ENCODE measurements around the gene SHQ1. TPM values are rescaled to one million over a fixed set of nuclear protein-coding genes. Genes with fewer than 3 reads are reported as not detected.
"Not testable (repeated sequence)": the region's sequence is repeated elsewhere in the genome, so short reads cannot be mapped to it uniquely, and the experiment has no call there.

Gene SHQ1
- total RNA-seq, 1 donor from 2014 or later = 15.9 TPM

DNA sequence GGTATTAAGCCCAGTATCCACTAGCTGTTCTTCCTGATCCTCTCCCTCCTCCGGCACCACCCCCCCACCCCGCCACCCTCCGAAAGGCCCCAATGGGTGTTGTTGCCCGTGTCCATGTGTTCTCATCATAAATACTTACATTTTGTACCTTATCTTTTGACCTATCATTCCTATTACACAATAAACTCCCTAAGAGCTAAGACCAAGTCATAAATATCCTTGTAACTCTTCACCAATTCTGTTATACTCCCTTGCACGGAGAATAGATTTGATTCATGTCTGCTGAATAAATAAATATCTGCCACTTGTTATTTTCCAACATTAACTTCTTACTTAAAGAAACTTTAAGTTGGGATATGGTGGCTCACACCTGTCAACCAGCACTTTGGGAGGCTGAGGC is 43.9 kb downstream of the SHQ1 start:
- FAIRE-seq (no peak), DNase-seq (ENCODE audit: low spot score in 2 of 2) (no peak)

DNA sequence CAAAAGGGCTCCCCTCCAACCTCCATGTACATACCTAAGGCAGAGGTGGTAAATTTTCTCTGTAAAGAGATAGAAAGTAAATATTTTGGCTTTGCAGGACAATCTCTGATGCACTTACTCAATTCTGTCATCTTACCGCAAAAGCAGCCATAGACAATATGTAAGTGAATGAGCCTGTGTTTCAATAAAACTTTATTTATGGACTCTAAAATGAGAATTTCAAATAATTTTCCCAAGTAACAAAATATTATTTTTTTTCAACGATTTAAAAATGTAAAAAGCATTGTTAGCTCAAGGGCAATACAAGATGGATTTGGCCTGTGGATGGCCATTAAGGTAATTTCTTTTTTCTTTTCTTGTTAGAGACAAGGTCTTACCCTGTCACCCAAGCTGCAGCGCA is 44.7 kb downstream of the SHQ1 start:
- DNase-seq (ENCODE audit: low spot score in 2 of 2) (no peak), FAIRE-seq (no peak)

DNA sequence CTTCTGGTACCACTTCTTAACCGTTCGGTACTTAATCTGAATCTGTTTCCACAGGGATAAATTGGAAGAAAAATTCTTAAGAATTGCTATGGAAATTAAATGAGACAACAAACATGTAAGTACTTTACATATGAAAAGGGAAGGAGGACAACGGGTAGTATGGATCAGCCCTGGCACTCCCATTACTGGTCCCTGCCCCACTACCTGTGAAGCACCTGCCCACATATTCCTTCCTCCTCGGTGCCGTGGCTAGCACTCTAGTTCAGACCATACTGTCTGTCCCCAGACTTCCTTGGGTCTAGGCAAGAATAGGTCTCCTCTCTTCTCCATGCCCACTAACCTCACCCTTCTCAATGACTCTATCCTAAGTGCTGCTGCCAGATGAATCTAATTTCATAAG is 46.2 kb downstream of the SHQ1 start:
- FAIRE-seq = no peak
- no peak for DNase-seq (ENCODE audit: low spot score in 2 of 2)

DNA sequence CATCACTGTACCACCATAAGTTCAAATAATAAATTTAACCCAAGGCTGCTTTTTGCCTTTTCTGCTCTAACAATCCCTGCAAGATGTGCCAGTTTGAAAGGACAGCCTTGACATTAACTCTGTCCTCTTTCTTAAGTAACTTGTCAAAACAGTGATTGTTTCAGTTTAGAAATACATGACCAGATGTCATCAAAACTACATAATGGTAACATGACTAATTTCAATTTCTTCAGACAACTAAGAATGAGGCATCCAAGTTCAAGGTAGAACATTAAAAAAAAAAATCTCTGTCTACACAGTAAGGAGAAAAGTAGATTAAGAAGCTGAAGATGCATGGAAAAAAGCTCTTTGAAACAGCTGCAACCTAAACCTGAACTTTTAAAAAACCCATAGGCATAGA is 47.4 kb downstream of the SHQ1 start:
- DNase-seq (ENCODE audit: low spot score in 2 of 2) = no peak
- no peak for FAIRE-seq

DNA sequence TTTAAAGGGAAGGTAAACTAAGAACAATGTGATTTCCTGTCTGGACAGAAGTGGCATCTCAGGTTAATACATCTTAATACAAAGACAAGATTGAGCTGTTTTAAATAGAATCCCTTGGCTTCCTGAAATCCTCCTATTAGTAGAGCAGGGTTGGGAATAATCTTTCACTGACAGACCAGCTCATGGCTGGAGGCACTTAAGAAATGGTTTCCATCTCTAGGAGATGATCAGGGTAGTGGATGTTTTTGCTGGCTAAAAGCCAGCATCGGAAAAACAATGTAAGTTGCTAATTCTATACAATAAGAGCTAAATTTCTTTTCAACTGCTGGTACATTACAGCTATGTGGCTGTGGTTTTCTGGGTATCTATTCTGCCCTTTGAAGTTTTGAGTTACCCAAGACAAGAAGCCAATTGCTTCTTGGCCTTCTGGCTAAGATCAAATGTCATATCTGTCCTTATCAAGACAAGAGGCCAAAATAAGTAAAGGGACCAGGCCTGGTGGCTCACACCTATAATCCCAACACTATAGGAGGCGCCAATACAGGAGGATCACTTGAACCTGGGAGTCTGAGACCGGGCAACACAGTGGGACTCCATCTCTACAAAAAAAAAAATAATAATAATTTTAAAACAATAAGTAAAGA is 49.6 kb downstream of the SHQ1 start:
- DNase-seq (ENCODE audit: low spot score in 2 of 2) = no peak

DNA sequence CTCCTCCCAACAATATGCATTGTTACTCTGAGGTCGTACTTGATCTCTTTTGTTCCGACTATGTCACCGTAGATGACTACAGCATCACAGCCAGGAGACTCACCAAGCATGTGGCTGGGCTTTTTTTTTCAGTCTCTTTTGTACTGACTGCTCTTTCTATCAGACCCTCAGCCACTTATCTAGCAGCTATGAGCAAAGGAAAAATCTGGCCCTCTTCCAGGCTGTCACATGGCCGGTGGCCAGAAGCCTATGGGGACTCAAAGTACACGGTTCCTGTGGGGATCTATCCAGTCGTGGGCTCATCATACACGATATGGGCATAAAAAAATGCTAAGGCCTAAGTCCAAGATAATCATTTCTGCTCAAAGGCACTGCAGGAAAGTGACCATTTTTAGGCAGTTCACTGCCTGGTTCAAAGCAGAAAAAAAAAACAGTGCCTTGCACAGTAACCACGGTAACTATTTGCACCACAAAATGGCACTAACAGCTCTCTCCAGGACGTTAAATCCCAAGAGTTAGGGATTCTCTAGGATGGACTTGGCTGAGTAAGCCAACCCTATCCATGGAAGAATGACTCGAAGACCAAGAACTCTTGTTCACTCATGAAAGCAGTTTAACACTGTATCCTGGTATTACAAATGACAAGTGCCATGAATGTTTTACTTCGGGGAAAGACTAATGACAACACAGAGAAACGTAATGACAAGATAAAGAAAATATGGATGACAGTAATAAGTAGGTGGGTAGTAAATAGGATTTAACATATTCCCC is 50.3 kb downstream of the SHQ1 start:
- no peak for DNase-seq (ENCODE audit: low spot score in 2 of 2)
- no peak for FAIRE-seq

More for the DNA sequence above, 49.6 kb downstream of the SHQ1 start:
- no peak for FAIRE-seq

DNA sequence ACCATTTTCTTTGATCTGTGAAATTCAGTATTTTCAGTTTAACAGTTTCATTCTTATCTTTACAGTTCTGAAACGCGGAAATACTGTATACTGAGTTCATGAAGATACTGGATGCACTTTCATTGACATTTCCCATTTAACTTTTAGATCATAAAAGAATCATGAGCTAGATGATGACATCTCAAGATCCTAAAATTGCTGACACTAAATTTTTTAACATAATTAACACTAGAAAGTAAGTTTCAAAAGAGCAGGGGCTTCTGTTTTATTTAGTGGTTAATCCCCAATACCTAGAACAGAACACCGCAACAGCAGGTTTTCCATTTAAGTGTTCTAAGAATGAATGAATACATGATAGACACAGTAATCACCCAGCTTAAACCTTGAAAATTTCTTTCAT is 54.2 kb downstream of the SHQ1 start:
- FAIRE-seq = no peak

DNA sequence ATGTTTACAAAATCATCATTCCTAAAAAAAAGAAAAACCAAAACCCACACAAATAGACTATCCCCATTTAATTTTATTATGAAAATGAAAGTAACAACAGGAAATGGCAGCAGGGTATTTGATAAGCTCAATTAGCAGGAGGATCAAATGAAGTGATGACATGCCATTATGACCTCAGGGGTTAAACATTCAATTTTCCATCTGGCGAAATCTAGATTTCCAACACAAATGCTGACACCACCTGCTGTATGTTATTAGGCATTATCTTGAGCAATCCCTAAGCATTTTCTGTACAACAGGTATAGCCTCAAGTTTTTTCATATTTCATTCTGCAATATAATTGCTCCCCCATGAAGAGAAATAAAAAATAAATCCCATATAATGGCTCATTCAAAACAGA is 57.1 kb downstream of the SHQ1 start:
- FAIRE-seq (no peak), DNase-seq (ENCODE audit: low spot score in 2 of 2) (no peak)

More for the DNA sequence above, 54.2 kb downstream of the SHQ1 start:
- no peak for DNase-seq (ENCODE audit: low spot score in 2 of 2)

DNA sequence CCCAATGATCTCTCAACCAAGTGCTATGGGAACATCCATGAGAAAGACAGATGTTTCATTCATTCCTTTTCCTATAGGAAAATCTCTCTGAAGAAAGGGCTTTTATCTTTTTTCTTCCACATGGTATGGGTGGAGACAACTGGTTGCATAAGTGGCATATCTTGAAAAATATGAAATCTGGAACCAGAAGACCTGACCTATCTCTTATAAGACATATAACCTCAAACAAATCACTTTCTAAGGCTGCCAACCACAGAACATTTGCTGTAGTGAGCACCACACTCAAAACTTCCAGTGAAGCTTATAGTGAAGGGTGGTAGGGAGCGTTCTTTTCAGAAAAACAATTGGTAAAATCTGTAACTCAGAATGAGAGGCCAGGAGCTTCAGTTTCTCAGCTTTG is 58.5 kb downstream of the SHQ1 start:
- no peak for FAIRE-seq

DNA sequence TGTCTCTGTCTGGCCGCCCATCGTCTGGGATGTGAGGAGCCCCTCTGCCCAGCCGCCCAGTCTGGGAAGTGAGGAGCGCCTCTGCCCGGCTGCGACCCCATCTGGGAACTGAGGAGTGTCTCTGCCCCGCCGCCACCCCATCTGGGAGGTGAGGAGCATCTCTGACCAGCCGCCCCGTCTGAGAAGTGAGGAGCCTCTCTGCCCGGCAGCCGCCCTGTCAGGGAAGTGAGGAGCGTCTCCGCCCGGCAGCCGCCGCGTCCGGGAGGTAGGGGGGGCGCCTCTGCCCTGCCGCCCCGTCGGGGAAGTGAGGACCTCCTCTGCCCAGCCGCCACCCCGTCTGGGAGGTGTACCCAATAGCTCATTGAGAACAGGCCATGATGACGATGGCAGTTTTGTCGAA is 60.0 kb downstream of the SHQ1 start:
- not testable (repeated sequence) for FAIRE-seq; DNase-seq (ENCODE audit: low spot score in 2 of 2)

More for the DNA sequence above, 58.5 kb downstream of the SHQ1 start:
- no peak for DNase-seq (ENCODE audit: low spot score in 2 of 2)

DNA sequence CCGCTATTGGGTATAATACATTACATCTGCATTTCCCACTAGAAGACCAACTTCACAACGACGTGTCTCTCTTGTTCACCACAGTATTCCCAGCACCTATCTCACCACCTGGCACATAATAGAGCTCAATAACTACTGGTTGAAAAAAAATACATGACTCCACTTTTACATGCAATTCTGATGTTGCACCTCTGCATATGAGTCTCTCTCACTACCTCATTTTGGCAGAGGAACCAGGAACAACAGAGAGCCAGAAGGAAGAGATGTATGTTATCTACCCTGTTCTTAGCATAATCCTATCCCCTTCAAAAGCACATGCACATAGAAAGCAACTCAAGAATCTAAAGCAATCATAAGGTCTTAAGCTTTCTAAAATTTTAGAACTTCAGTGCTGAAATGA is 61.6 kb downstream of the SHQ1 start:
- FAIRE-seq = no peak
- DNase-seq (ENCODE audit: low spot score in 2 of 2) = no peak

DNA sequence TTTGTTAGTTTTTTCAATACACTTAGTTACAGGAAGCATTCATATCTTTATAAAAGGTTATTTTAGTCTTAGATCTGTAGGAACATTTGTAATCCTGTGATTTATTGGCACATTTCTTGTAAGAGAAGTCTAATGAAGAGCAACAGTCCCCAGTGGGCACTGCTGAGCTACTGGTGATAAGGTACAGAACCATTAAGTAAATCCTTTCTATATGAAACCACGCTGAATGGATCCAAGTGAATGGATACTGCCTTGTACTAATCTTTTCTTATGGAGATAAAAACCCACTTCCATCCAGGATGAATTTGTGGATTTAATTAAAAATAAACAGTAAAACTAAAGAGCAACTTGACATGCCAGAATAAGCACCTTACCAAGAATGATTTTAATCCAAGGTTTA is 64.0 kb downstream of the SHQ1 start:
- FAIRE-seq (no peak), DNase-seq (ENCODE audit: low spot score in 2 of 2) (no peak)

DNA sequence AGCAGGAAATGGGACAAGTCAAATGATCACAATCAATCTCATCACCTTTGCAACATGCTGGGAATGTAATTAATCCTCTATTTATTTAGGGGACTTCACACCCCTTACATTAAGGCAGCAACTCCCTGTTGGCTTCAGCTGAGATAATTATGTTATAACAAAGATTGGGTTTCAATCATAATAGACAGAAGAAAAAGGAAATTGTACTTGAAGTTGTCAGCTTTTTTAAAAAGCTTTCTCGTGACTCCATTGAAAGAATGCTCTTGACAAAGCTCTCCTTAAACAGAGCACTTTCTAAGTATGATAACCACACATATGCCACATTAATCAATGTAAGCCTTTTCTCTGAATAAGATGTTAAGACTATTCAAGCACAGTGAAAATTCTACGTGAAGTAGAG is 65.7 kb downstream of the SHQ1 start:
- no peak for DNase-seq (ENCODE audit: low spot score in 2 of 2)
- FAIRE-seq = no peak

DNA sequence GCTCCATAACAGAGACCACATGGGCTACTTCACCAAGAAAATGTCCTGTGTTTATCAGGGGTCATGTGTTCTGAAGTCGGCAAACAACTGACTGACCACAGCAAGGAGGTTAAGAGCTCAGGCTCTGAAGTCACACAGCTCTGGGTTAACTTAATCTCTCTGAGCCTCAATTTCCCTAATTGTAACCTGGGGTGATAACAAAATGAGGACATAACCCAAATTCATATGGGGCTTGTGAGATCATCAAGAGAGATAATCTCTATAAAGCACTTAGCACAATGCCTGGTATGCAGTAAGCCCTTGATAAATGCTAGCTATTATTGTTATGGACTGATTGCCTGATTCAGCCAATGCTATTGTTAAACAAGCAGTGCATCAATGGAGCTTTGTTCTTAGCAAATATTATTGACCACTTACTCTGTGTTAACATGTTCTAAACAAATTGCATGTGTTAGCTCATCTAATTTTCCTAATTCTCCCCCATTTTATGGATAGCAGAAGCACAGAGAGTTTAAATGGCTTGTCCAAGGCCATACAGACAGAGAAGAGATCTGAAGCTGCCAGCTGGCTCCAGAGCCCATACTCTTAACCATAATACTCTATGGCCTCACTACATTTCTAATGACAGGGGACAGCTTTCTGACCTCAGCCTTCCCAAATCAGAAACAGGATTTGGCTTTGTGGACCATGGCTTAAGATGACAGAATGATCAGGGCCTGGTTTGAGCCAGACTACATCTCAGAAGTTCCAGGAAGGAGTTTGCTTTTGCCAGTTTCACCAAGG is 78.3 kb downstream of the SHQ1 start:
- DNase-seq (ENCODE audit: low spot score in 2 of 2) (no peak), FAIRE-seq (no peak)

DNA sequence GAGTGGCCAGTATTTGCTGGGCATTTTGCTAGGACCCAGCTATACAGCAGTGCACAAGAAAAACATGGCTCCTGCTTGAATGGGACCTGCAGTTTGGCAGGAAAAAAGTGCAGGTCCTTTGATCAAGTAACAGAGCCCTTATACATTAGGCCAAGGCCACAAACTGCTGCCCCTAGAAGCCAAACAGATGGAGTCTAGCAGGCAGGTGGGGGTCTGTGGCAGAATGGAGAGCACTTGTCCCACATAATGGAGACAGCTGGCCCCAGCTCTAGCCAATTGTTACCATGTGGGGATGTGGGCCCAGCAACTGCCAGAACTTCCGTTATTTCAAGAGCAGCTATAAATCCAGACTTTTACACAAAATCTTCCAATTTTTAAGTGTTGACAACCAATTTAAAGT is 79.3 kb downstream of the SHQ1 start:
- FAIRE-seq = no peak
- no peak for DNase-seq (ENCODE audit: low spot score in 2 of 2)

DNA sequence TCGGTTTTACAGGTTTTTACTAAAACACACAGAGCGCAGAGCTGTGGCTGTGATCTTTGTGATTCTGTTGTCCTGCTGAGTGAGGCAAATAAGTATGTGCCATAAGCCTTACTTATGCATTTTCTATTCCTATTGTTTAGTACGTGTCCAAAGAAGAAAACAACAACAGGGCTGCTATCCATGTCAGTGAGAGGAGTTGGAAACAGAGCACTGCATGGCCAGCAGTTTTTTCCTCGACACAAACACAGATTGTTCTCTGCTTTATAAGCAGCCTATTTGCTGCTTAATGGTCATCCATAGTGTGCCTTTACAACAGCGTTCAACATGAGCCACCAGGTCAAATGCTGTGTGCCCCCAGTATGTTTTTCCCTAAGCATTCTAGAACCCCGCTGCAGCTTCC is 79.8 kb downstream of the SHQ1 start:
- DNase-seq (ENCODE audit: low spot score in 2 of 2) (no peak), FAIRE-seq (no peak)

DNA sequence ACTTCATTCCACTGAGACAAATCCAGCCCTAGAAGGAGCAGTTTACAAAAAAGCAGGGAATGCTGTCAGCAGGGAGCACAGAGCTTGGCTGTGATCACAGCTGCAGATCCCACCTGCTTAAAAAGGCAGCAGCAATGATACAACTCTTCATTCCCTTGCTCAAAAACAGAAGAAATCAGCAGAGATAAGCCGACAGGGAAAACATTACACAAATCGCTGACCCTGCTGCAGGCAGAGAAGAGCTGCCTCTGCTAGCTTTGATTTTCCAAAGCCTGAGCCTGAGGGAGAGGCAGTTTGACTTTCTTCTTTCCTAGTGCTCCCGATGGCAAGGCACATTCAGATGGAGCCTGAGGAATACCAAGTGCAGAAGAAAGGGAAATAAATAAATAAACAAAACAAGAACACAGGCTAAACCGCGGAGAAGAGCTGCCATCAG is 80.2 kb downstream of the SHQ1 start:
- DNase-seq (ENCODE audit: low spot score in 2 of 2) = no peak

DNA sequence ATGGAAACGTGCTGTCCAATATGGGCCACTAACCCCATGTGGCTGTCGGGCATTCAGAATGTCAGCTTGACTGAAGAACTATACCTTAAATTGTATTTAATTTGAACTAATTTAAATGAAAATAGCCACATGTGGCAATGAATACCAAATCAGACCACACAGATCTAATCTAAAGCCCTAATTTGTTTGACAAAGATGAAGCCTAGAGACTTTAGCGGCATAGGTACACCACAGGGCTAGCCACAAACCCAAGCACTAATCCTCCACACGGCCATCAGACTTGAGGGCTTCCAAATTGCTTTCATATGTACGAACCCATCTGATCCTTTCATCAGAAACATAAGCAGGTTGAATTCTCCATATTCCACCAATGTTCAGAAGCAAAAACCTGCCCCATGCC is 81.4 kb downstream of the SHQ1 start:
- DNase-seq (ENCODE audit: low spot score in 2 of 2) = no peak
- FAIRE-seq = no peak

More for the DNA sequence above, 80.2 kb downstream of the SHQ1 start:
- FAIRE-seq = no peak

DNA sequence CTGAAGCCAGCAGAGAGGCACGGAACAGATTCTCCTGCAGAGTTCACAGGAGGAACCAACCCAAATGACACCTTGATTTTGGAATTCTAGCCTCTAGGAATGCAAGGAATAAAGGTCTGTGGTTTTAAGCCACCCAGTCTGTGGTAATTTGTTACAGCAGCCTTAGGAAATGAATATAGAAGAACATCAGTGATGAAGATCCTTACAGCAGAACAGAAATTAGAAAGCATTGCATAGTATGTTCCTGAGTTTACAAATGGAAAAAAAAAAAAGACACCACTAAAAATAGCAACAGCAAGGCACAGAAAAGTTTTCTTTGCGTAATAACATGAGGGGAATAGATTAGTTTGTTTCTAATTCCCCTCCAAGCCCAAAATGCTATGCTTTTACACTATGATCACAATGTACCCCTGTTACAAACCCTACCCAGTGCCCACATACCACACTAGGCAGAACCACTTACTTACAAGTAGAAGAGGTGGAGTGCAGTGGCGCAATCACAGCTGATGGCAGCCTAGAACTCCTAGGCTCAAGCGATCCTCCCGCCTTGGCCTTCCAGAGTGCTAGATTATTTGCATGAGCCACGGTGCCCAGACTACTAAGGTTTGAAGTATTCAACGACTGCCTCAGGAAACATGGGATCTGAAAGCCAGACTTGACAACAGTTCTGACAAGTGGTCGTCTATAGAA is 84.3 kb downstream of the SHQ1 start:
- FAIRE-seq (no peak), DNase-seq (ENCODE audit: low spot score in 2 of 2) (no peak)

DNA sequence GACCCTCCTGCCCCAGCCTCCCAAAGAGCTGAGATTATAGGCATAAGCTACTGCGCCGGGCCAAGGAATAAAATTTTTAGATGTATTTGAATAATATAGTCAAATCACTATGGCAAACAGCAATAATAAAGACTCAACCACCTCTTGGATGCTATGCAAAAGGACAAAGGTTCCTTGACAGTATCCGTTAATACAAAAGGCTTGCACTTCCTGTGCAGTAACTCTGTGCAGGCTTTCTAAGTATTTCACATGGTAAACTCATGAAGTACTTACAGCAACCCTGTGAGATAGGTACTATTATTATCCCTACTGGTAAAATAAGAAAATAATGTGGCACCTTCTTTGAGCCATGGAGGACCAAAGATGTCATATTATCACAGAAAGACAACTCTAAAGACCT is 86.8 kb downstream of the SHQ1 start:
- FAIRE-seq (no peak), DNase-seq (ENCODE audit: low spot score in 2 of 2) (no peak)

DNA sequence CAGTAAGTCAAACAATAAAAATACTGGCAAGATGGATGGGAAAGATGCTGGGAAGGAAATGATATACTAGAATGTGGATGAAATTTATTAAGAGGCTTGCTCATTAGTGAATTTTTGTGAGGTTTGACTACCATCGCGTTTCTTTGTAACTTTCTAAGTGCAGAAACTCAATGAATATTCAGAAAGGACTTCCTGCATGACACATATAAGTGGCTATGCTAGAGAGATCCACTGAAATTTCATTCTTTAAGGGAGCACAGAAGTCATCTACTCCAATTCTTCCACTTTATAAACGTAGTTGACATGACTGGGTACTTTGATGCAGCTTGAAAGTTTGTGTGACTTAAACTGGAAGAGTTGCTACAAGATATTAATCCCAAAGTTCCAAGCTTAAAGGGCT is 88.0 kb downstream of the SHQ1 start:
- FAIRE-seq = no peak
- DNase-seq (ENCODE audit: low spot score in 2 of 2) = no peak

Data from frontal cortex (tissue), 4 donors.